Urothelium cell line (cell line): ENCODE results near the gene ZNF574.

Source experiments
- DNase-seq: peaks from one replicate; pipeline ENCODE4 v3.0.0; 2011; ENCODE audit warnings: low spot score, mixed read lengths
- FAIRE-seq: peaks from 2 replicates; lab custom pipeline; 2011; peaks lifted over from hg19 to GRCh38; lab: Jason Lieb, UNC

The ZNF574 gene

GRCh38 chr19:42057846-42058245, 18.1 kb upstream of the ZNF574 start:
- DNase-seq (no peak), FAIRE-seq (no peak)

- FAIRE-seq: no peak
- no peak for DNase-seq
These were observed 16.8 kb upstream of the ZNF574 start for GRCh38 chr19:42059196-42059595.

DNA sequence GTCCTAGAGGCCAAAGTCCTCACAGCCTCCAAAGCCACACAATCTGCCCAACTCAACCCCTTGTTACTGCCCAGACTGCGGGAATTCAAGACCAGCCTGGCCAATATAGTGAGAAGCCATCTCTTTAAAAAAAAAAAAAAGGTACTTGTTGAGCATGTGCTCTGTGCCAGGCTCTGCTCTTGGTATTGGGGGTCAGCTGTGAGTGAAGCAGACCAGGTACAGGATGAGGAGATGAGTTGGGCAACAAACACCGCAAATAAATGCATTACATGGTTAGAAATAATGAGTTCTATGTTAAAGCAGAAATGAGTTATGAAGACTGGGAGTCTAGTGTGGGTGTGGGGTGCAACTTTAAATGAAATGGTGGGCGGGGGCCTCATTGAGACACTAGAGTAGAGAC, 15.8 kb upstream of the ZNF574 start:
- DNase-seq: no peak
- FAIRE-seq: no peak

DNA sequence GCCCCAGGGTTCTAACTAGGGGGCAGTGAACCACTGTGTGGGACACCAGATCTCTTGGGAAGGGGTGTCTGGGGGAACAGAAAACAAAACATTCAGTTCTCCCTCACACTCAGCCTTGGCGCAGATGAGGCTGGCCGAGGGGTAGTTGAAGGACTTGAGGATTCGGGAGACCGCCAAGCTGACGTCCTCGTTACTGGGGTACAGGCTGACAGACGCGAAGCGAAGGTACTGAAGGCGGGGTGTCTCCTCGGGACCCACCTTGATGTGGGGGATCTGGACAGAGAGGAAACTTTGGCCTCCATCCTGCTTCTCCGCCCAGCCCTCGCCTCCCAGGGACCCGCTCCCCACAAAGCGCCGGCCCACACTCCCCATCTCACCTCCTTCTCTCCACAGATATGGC, 13.6 kb upstream of the ZNF574 start:
- DNase-seq (no peak), FAIRE-seq (no peak)

DNA sequence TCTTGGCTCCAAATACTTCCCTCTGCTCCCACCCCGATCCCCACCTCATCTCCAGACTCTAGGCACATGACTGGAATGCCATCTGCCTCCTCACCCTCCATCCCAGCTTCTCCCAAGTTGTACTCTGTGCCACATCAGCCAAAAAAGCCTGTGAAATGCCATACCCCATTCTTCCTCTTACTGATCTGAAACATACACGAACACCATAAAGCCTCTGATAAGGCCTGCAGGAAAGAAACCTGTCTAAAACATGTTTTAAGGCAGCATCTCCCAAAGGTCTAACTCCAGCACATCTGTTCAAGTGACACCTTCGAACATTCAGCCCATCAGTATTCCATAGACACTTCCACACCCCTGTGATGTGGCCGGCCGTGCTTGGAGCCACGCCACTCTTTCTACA, 11.5 kb upstream of the ZNF574 start:
- no peak for FAIRE-seq
- no peak for DNase-seq

GRCh38 chr19:42065051-42065450, 10.9 kb upstream of the ZNF574 start:
- FAIRE-seq: no peak
- DNase-seq: no peak

GRCh38 chr19:42065511-42065910, 10.5 kb upstream of the ZNF574 start:
- no peak for DNase-seq
- FAIRE-seq: no peak

DNA sequence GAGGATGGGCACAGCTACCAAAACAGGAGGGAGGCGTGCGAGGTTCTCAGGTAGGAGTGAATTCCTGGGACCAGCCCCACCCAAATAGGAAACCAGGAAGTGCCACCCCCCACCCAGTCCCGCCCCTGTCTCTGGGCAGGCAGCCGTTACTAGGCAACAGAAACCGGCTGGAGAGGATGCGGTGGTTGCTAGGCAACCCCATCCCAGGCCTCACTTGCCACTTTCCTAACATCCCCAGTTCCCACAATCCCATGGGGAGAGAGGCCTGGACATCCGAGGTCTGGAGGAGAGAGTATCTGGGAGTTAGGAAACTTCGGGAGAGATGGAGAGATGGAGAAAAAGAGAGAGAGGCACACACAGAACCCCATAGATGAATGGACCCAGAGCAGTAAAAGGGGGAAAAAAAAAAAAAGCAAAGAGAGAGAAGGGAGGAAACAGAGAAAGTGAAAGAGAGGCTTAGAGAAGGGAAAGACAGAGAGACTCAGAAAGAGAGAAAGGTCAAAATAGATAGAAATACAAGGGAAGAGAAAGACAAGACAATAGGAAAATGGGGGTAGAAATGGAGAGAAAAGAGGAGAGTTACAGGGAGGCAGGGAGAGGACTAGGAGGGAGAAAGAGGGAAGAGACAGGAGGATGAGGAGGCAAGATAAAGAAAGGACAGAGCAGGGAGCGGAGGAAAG, 9.8 kb upstream of the ZNF574 start:
- DNase-seq (peak; percentile 76), FAIRE-seq (no peak)

DNA sequence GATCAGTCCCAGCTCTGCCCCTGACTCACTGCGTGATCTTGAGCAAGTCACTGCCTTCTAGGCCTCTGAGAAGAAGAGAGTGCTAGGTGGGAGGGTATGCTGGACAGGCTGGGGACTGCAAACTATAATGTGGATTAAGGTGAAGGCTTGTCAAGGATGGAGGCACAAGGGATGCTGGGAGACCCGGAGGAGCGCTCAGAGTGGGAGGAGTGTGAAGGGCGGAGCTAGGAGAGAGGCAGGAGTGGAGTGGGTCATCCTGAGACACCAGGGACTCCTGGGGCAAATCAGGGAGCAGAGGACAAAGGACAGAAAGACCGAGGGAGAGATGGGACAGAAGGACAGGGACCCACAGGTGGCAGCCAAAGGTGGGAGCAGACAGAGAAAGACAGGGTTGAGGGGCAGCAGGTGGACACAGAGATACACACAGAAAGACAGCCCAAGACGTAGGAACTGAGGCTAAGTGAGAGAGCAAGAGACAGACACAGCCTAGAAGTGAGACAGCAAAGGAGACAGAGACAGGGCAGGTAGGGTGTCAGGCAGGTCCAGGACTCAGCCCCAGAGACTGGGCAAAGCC, 8.6 kb upstream of the ZNF574 start:
- DNase-seq: no peak
- no peak for FAIRE-seq

DNA sequence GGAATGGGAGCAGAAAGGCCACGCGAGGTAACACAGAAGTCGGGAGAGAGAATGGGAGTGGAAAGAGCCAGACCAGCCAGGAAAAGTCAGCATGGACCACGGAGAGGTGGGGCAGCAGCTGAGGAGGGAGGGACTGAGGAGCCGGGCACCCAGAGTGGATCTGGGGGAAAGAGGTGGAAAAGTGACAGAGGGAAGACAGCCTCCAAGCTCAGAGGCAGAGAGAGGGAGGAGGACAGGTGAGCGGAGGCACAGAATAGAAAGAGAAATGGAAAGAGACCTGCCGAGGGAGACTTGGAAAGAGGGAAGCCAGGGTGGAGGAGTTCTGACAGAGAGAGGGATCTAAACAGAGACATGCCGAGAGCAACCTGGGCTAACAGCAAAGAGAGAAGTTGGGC, 7.6 kb upstream of the ZNF574 start:
- DNase-seq (no peak), FAIRE-seq (no peak)

- FAIRE-seq (no peak), DNase-seq (no peak)
These were observed 7.0 kb upstream of the ZNF574 start for GRCh38 chr19:42068756-42069571.

GRCh38 chr19:42069619-42070351, 6.2 kb upstream of the ZNF574 start, which contains the start of gene GRIK5:
TSS of gene GRIK5 (minus strand) at chr19:42070206. CDS start at chr19:42065770, 4,436 bp downstream.
- FAIRE-seq: peak; percentile 70
- no peak for DNase-seq

- FAIRE-seq: no peak
- DNase-seq: no peak
These were observed 4.7 kb upstream of the ZNF574 start for GRCh38 chr19:42071247-42071646.

GRCh38 chr19:42074513-42075363, 1.2 kb upstream of the ZNF574 start:
- peak; percentile 42 for DNase-seq
- FAIRE-seq: no peak

DNA sequence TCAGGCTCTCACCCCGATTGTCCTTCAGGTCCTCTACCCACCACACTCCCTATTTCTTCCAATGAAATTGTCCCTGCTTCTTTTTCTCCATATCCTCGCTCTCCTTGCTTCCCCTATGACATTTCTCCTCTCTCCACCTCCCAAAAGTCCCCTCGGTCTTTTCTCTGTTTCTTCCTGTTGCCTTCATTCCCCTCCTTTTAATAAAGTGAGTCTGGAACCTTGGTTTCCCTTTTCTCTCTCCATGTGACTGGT, 676 bp upstream of the ZNF574 start:
- DNase-seq (no peak), FAIRE-seq (no peak)

- FAIRE-seq (no peak), DNase-seq (no peak)
These were observed 496 bp downstream of the ZNF574 start for GRCh38 chr19:42076380-42076944.

DNA sequence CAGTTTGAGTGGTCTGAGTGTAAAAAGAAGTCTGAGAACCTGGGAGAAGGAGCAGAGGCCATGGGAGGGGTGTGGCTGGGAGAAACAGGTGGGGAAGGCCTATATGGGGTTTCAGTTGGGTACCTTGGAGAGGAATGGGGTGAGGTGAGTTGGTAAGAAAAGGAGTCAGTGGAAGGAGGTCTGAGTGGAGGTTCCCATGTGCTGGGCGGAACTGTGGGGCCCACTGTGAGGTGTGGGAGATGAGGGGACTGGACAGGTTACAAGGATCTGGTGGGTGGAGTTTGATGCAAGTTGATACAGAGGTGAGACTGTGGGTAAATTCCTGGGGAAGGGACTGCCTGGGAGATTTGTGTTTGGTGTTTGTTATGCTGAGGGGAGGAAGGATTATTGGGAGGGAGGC, 2.1 kb downstream of the ZNF574 start:
- FAIRE-seq: no peak

GRCh38 chr19:42078538-42079275, 2.7 kb downstream of the ZNF574 start:
- FAIRE-seq (no peak), DNase-seq (no peak)

More for the DNA sequence above, 2.1 kb downstream of the ZNF574 start:
- DNase-seq: no peak

DNA sequence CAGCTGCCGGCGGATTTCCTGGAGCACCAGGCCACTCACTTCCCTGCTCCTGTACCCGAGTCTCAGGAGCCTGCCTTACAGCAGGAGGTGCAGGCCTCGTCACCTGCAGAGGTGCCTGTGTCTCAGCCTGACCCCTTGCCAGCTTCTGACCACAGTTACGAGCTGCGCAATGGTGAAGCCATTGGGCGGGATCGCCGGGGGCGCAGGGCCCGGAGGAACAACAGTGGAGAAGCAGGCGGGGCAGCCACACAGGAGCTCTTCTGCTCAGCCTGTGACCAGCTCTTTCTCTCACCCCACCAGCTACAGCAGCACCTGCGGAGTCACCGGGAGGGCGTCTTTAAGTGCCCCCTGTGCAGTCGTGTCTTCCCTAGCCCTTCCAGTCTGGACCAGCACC, 3.3 kb downstream of the ZNF574 start:
- FAIRE-seq: no peak
- no peak for DNase-seq
